ENCODE results near the gene CLASRP.

- TF ChIP-seq EZH2phosphoT487 (IDR thresholded peaks at IDR 0.05; ENCODE audit: borderline replicate concordance) (no peak), CTCF (conservative IDR thresholded peaks at IDR 0.05; ENCODE audit: low read length) (no peak)
Observed at GRCh38 chr19:45102481-45102880, 63.6 kb downstream of the CLASRP start.
